GM21447 (cell line): ENCODE results near the gene STEAP1.
"Not testable (repeated sequence)": the region's sequence is repeated elsewhere in the genome, so short reads cannot be mapped to it uniquely, and the experiment has no call there.

ENCODE experiments used
- ATAC-seq: cut with Tn5 transposase; IDR thresholded peaks from one replicate; pipeline ENCODE4 v1.9.1; 2021; ENCODE audit not compliant: unreplicated experiment

STEAP1 gene

DNA sequence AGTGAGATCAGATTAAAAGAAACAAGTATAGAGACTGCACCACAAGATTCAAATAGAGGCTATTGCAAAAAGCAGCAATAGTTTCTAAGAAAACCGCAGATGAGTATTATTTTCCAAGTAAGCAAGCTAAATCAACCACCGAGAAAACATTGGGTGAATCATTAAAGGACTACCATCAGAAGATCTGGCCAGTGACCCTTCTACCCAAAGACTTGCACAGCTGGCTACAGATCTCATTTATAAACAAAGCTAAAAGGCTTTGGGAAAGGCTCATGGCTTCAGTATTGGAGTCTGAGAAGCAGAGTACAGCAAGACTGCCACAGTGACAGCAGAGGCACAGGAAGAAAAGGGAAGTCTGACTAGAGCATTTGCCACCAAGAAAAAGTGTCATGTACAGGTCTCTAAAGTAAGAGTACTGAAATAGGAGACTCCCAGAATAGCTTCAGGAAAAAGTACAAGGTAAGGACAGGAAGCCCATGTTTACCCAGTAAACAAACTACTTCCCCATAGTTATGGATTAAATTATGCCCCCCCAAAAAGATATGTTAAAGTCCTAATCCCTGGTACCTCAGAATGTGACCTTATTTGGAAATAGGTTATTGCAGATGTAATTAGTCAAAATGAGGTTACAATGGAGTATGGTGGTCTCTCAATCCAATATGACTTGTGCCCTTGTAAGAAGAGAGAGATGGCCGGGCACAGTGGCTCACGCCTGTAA is 19.0 kb downstream of the STEAP1 start:
- peak; percentile 95 for ATAC-seq

DNA sequence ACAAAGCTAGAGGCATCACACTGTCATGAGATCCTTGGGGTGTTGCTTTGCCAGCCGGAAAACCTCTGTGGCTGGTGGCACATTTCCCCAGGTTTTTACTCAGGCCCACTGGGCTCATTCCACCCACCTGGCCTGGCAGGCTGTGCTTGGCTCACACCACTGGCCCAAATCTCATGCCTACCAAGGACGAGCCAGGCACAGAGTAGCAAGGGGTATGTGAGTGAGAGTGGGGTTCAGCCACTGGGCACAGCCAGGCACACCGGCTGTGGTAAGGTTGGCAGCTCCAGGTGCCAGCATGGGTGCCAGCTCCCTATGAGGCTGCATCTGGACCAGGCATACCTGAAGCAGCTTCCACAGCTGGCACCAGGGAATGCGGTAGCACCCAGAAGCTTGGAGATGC is 21.4 kb downstream of the STEAP1 start:
- no peak for ATAC-seq

DNA sequence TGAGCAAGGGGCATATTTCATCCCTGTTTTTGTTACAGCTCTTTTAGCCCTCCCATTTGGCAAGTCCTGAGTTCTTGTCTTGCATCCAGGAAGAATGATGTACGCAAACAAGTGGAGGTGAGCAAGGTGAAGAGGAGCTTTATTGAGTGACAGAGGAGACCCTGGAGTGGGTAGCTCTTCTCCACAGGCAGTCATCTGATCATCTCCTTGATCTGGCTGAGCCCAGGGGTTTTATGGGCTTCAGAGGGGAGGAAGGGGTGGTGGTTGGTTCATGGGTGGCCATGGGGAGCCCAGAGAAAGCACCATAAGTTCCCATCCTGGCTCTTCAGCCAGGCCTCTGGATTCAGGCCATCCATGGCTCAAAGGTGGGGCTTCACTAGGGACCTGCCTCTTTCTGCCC is 21.9 kb downstream of the STEAP1 start:
- ATAC-seq: no peak

DNA sequence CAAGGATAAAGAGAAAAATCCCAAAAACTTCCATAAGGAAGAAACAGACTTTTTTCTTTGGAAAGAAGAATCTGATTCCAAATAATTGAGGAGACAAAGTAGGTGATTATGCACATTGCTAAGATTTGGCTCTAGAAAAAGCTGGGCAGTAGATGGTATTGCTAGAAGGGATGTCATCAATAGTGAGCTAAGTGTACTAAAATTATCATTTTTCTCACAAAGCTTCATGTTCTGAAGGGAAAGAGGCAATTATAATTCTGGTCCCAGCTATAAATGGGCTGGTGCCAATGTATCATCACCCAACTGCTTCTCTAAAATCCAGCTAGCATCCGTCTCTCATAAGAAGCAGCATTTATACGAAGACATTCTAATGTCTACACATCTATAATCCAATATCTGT is 23.9 kb downstream of the STEAP1 start:
- ATAC-seq: no peak

DNA sequence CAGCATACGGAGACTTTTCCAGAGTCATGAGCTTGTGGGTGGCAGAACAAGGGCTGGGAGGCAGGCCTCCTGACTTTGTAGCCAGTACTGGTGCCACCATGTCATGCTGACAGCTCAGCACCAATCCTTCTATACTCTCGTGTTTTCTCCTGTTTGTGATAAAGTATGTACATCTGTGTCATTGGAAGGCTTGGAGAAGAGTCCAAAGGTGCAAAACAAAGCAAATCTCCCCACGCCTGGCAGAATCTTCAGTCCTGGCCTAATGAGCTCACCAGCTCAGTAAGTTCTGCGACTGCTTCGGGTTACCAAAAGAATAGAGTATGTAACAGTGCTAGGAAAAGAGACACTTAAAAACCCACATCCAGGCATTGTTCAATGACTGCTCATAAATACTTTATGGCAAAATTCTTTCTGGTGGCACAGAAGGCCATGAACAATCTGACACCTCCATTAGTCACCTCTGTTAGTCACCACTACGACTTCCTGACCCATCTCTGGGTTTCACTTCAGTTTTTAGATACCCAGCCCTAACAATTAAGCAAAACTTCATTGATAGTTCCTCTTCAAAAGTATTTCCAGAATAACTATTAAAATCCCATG is 24.5 kb downstream of the STEAP1 start:
- ATAC-seq: peak; percentile 98

DNA sequence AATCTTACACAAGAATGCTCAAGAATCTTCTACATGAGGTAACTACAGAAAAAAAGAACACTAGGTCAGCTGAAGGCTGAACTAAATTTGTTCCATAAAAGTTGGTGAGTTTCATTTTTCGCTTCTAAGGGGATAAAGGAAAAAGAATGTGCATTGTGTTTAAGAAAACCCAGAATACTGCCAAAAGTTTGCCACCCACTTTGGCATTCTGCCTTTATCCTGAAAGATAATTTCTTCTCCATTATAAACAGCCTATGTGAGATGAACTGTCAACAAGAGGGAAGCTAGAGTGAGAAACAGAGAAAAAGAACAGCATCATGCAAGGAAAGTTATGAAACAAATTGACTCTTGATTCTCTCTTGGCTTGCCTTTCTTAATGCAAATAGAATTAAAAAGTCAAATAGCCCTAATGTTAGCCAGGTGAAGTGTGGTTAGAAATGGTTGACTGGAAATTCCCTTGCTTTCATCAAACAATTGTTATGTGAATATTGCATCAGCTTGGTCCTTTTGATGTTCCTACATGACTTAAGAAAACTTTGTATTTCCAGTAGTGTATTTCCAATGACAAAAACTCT is 25.8 kb downstream of the STEAP1 start:
- no peak for ATAC-seq

DNA sequence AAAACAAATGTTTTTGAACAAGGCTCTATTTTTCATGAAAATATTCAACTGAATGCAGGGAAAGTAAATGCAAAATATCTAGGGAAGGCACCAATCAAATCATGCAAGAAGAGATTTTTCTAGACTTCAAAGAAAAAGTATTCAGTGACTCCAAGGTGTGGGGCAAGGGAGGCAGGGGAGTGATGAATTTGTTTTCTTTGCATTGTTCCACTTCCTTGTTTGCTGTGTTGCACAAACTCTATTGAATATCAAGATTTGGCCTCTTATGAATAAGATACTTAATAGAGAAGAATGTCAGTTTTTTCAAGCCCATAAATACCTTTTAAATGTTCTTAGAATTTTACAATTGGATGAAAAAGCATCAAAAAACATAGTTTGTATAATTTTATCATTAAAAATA is 26.4 kb downstream of the STEAP1 start:
- ATAC-seq: no peak

DNA sequence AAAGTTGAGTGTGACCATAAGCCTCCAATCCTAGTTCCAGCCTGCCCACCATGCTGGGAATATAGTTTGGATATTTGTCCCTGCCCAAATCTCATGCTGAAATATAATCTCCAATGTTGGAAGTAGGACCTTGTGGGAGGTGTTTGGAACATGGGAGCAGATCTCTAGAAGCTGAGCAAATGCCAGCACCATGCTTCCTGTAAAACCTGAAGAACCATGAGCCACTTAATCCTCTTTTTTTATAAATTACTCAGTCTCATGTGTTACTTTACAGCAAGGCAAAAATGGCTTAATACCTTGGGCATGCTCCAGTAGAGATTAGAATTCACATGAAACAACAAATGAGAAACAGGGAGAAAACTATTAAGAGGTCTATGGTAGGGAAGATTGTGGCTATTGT is 27.2 kb downstream of the STEAP1 start:
- ATAC-seq: no peak

DNA sequence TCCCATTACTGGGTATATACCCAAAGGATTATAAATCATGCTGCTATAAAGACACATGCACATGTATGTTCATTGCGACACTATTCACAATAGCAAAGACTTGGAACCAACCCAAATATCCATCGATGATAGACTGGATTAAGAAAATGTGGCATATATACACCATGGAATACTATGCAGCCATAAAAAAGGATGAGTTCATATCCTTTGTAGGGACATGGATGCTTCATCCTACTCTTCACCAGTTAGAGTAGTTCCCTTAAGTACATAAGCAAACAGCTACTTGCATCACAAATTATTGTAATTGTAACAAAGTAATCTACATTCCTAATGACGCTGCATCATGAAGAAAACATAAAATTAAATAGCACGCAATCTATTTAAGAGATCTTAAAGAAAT is 32.0 kb downstream of the STEAP1 start:
- not testable (repeated sequence) for ATAC-seq

DNA sequence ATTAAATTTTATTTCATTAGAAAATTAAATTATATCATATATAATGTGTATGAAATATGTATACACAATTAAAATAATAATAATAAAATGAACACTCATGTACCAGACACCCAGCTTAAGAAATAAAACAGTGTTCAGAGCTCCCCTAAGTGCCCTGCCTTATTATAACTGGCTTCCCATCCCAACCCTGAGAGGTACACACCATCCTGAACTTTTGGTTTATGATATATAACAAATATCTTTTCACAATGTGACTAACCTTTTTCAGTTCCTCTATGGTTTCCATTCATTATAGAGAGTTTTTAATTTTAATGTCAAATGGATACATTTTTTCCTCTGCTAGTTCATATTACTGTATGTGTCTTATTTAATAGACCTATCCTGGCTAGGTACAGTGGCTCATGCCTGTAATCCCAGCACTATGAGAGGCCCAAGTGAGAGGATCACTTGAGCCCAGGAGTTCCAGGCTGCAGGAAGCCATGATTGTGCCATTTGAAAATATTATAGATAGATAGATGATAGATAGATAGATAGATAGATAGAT is 33.3 kb downstream of the STEAP1 start:
- no peak for ATAC-seq

DNA sequence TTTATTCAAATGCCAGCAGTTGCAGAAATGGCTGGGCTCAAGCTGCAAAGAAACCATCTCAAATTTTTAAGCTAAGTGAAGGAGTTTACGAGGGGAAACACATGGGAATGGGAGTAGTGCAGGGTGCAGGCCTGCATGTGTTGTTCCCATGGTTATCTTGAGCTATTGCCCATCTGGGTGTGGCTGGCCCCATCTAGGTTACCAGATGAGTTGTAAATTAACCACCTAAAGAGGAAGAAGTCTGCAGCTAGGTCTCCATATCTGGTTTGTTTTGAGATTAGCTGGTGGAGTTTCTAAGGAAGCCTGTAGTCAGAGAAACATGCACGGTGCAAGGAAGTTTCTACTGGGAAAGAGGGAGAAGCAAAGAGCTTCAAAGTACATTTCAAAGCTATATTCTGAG is 34.0 kb downstream of the STEAP1 start:
- peak; percentile 95 for ATAC-seq

DNA sequence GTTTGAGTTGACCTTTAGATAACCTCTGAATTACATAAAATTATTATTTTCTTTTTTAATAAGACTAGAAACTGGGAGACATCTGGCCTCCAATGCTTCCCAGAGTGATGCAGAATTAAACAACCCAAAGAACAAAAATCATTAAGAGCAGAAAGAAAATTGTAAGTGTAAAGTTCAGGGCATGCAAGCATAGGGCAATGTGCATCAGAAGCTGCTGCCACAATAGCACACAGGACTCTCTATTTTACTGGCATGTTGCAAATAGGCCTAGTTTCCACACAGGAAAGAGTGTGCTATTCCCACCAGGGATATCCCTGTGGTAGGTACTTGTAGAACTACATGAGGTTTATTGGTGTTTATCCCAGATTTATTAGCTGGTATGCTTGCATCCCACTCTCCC is 36.7 kb downstream of the STEAP1 start:
- ATAC-seq: no peak

DNA sequence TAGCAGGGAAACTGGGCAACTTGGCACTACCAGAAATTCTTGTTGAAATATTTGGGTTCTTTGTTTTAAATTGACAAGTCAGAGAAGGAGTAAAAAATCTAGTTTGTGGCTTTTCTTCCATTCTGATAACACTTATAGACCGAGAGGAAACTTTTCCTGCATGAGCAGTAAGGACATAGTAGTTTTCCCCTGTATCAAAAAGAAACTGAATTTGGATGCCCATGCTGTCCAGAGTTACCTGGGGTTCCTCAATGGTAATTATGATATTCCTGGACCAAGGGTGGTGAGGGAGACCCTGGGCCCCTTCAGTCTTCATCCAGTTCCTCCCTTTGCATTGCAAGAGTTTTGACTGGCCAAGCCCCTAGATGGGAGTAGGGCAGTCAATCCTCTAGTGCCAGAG is 37.4 kb downstream of the STEAP1 start:
- ATAC-seq: no peak

DNA sequence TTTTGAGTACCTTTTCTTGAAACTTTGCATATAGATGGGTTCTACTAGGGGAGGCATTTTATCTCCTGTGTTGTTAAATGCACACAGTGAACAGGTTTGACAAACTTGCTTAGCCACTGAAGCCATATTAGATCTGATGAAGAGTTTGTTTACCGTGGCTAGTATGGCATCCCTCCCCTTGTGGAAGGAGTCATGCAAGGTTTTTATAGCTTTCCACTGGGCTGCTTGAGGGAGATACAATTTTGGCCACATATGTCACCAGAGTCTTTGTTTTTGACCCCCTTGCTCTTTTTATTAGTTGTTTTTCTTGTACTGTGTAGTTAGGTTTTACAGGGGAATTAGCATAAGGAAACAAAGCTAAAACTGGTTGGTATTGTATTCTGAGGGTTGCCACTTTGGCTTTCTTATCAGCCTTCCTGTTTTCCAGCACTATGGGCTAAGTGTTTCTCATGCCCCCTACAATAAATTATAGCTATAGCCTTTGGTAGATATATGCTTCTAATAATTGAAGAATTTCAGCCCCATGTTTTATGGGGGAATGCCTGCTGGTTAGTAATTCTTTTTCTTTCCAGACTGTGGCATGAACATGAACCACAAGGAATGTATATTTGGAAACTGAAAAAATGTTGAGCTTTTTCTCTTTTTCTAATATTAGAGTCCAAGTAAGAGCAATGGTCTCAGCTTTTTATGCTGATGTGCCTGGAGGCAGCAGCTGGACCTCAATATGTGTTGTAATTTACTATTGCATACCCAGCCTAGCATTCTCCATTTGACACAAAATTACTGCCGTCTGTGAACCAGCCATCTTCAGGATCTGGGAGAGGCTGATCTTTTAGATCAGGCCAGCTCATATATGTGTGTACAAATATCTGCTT is 38.8 kb downstream of the STEAP1 start:
- ATAC-seq: no peak

DNA sequence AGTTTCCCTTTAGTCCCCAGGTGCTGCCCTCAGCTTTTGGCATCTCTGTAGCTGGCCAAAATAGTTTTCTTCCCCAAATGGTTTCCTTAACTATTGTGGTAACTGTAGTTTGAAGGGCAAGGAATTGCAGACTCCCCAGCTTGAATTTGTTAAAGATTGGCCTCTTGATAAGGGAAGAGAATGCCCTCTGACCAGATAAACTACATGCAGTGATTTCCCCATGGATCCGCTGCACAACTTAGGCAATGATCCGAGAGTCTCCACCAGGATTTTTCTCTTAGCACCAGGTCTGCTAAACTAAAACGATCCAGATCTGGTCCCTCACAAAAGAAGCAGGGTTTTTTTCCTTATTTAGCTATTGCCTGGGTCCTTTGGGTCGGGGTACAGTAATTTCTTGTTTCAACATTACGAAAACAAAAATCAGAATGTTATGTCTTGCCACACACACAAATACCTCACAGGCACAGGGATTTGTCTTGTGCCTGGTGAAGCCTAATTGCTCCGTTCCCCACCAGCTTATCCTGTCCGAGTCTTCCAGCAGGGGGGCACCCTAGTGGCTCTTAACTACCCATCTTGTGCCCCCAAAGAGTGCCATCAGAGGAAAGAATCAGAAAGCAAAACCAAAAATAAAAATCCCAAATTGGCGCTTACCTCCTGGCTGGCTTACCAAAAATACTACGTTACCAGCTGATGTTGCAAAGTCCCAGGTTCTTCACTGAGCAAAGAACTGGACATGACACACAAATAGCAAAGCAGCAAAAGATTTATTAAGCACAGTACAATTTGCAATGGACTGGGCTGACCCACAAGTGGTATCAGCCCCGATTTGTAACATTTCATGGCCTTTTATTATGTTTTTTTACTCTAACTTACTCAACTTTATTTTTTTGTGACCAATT is 40.9 kb downstream of the STEAP1 start:
- no peak for ATAC-seq

DNA sequence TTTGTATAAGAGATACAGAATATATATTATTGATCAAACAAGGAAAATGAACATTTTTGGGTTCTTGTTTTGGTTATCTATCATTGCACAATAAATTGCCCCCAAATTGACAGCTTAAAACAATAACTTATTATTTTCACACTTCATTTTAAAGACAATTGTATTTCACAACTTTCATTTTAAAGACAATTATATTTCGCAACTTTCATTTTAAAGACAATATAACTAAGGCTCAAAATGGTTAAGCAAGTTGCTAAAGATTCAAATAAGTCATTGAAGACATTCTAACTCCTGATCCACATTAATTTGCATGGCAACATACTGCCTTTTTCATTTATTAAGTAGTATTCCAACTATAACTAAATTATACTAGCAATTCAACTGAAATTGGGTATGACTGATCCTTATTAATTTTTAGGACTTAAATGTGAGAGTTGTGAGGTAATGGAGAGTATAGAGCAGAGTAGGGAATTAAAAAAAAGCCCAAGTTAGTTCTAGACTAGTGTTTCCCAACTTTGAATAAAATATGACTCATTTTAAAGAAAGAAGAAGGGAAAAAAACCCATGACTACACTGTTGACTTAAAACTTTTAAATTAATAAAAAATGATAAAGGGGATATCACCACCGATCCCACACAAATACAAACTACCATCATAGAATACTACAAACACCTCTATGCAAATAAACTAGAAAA is 47.4 kb downstream of the STEAP1 start:
- ATAC-seq: no peak

DNA sequence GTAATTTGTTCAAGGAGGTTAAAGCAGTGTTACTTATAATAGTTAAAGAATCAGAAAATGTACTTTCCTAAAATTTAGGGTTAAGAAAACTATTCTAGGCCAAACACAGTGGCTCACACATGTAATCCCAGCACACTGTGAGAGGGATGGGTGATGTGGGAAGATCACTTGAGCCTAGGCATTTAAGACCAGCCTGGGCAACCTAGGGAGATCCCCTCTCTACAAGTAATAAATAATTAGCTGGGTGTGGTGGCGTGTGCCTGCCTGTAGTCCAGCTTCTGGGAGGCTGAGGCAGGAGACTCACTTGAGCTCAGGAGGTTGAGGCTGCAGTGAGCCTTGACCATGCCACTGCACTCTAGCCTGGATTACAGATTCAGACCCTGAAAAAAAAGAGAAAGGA is 53.7 kb downstream of the STEAP1 start:
- no peak for ATAC-seq

DNA sequence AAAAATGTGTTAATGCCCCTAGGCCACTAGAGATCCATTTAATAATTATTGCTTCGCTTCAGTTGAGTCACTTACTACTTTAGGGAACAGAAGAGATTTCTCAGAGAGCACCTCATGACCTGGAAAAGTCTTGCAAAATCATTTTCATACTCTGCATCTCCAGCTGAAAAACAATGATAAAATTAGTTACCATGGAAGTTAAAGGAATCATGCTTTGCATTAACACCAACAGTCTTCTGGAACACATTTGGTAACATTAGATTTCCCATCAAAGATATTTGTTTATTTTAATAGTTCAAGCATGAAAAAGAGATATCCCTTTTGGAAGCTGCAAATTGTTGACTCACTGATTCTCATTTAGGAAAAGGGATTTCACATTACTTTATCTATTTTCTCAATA is 55.5 kb downstream of the STEAP1 start:
- ATAC-seq: no peak

DNA sequence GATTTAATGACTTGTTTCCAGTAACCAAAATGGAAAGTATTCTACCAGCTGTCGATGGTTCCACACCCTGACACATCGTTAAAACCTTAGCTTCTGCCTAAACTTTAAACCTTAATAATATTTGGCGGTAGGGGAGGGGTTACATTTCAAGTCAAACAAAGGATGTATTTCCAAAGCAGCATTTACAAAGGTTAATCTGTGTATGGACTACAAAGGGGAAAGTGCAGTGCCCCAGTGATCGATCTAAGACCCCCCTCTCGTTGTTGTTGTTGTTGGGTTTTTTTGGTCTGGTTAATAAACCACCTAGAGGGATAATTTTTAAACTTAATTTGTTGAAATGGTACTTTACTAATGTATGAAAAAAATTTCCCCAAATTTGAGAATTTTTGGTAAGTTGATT is 56.2 kb downstream of the STEAP1 start:
- ATAC-seq: no peak

DNA sequence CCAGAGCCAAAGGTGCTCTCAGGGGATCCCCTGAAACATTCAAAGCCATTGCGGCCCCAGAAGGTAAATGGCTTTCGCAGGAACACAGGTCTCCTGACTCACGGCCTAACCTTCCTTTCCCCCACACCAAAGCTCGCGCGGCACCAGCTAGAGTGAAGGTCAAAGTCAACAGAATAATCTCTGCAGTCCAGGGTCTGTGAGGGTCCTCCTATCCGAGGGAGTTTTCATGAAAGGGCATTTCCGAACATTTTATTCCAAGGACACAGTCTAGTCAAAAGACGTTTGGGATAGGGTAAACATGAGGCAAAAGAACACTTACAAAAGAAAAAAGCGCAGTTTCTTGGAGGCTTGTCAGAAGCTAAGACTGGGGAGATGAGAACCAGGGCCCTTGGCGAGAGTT is 56.7 kb downstream of the STEAP1 start:
- peak; percentile 8 for ATAC-seq
